MCF 10A (cell line): ENCODE results near the gene TLR10. TPM values are rescaled to one million over a fixed set of nuclear protein-coding genes. Genes with fewer than 3 reads are reported as not detected.
A peak's percentile ranks its signal among the peaks of the same experiment; 100 is the strongest.

Experiments
- BruUV-seq: library from RNA; stranded (reverse); fragments of 400-500 nt; replicated peaks from 2 replicates; lab custom pipeline; 2021; lab: Mats Ljungman, UMichigan
- CTCF ChIA-PET: fragments of 300-600 bp; sonication (Branson Sonifier 250); formaldehyde crosslinking; extraction: SDS; loops from one replicate; lab custom pipeline; 2021; ENCODE audit warnings: antibody characterized with exemption, inconsistent platforms; lab: Yijun Ruan, JAX
- POLR2A ChIA-PET: fragments of 300-600, 350-650 bp; sonication (Branson Sonifier 250); formaldehyde crosslinking; extraction: SDS; loops from one replicate; lab custom pipeline; 2020; ENCODE audit warnings: antibody characterized with exemption, inconsistent platforms; lab: Yijun Ruan, JAX
- DNase-seq: peaks from one replicate; pipeline ENCODE4 v3.0.0-alpha.2; 2018; ENCODE audit not compliant: unreplicated experiment
- H3K27ac Mint-ChIP-seq: one replicate; pipeline ENCODE4 v1.8.0; 2022; ENCODE audit warnings: mild to moderate bottlenecking, low read depth, mixed read lengths; ENCODE audit not compliant: unreplicated experiment
- H3K27me3 Mint-ChIP-seq: one replicate; pipeline ENCODE4 v1.8.0; 2022; ENCODE audit warnings: mixed read lengths; ENCODE audit not compliant: insufficient read depth, unreplicated experiment
- H3K36me3 Mint-ChIP-seq: one replicate; pipeline ENCODE4 v1.8.0; 2022; ENCODE audit warnings: mild to moderate bottlenecking, moderate library complexity, mixed read lengths; ENCODE audit not compliant: insufficient read depth, unreplicated experiment
- H3K4me1 Mint-ChIP-seq: one replicate; pipeline ENCODE4 v1.8.0; 2022; ENCODE audit warnings: mixed read lengths; ENCODE audit not compliant: insufficient read depth, unreplicated experiment
- H3K4me3 Mint-ChIP-seq: one replicate; pipeline ENCODE4 v1.8.0; 2022; ENCODE audit warnings: mild to moderate bottlenecking, moderate library complexity, mixed read lengths; ENCODE audit not compliant: unreplicated experiment
- H3K9me3 Mint-ChIP-seq: one replicate; pipeline ENCODE4 v1.8.0; 2022; ENCODE audit warnings: mixed read lengths; ENCODE audit not compliant: unreplicated experiment
- intact Hi-C: fragments of 100-400 bp; cut with micrococcal nuclease; formaldehyde crosslinking; loops from 2 replicates; pipeline ENCODE4 v1.14.1; 2022
- total RNA-seq: library from RNA; stranded (reverse); gene quantifications from 2 replicates; pipeline ENCODE4 v1.2.3, GENCODE V29; 2022
- TF ChIP-seq, protein P1 (sequence below): fragments of 200-600 bp; IDR thresholded peaks from one replicate; pipeline ENCODE4 v1.8.0; 2022; ENCODE audit warnings: antibody characterized with exemption, mild to moderate bottlenecking; ENCODE audit not compliant: unreplicated experiment

TLR10 gene
- total RNA-seq, 1 experiment from 2014 or later: not detected

DNA sequence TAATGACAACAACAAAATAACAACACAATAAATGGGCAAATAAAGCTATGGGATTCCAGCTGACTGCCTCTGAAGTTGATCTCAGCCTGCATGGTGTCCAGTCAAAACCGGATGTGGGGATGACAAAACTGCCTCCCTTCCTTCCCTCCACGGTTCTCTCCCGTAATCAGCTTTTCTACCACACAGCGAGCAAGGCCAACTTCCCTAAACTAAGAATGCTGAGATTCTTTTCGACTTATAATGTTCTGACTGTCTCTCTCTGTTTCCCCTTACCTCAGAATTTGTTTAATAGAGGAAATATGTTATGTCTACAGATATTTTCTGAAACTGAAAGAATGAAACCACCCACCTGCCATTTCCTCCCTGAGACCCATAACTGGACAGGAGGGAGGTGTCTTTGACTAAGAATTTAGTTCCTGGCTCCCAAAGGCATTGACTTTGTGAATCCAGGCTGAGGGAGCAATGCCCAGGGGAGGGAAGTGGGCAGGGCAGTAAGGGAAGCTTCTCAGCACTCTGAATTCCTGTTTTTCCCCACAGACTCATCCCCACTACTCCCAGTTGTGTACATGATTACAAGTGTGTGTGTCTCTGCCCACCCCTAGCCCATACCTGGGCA is 22.8 kb upstream of the TLR10 start:
- TF ChIP-seq, protein P1, sequence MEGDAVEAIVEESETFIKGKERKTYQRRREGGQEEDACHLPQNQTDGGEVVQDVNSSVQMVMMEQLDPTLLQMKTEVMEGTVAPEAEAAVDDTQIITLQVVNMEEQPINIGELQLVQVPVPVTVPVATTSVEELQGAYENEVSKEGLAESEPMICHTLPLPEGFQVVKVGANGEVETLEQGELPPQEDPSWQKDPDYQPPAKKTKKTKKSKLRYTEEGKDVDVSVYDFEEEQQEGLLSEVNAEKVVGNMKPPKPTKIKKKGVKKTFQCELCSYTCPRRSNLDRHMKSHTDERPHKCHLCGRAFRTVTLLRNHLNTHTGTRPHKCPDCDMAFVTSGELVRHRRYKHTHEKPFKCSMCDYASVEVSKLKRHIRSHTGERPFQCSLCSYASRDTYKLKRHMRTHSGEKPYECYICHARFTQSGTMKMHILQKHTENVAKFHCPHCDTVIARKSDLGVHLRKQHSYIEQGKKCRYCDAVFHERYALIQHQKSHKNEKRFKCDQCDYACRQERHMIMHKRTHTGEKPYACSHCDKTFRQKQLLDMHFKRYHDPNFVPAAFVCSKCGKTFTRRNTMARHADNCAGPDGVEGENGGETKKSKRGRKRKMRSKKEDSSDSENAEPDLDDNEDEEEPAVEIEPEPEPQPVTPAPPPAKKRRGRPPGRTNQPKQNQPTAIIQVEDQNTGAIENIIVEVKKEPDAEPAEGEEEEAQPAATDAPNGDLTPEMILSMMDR: no peak
- no peaks in the 10 kb centered on the region for H3K9me3 Mint-ChIP-seq
- no peaks in the 10 kb centered on the region for H3K36me3 Mint-ChIP-seq
- H3K27me3 Mint-ChIP-seq: no peaks in the 10 kb centered on the region
- peak overlapping the region; percentile 97 for H3K27ac Mint-ChIP-seq
- CTCF ChIA-PET: interaction anchor here (0.6 to 7.5 kb wide), 16 partner anchors 13 to 1123 kb away, joined by 3 to 91 read pairs (median 4); partner anchors contain the start of gene TLR10
- intact Hi-C loops: loop anchor here (2.0 kb wide), 2 partner anchors 47 to 51 kb away; partner anchors contain the start of gene TLR6
- DNase-seq: no peak
- H3K4me1 Mint-ChIP-seq: peaks cover 25% of the 10 kb centered on the region
- H3K4me3 Mint-ChIP-seq: peak overlapping the region; percentile 13
- POLR2A ChIA-PET: interaction anchor here (0.7 to 4.2 kb wide), 8 partner anchors 10 to 420 kb away, joined by 3 to 35 read pairs (median 5); partner anchors contain the start of genes TLR10 and TLR6
- no TSS peak for BruUV-seq

DNA sequence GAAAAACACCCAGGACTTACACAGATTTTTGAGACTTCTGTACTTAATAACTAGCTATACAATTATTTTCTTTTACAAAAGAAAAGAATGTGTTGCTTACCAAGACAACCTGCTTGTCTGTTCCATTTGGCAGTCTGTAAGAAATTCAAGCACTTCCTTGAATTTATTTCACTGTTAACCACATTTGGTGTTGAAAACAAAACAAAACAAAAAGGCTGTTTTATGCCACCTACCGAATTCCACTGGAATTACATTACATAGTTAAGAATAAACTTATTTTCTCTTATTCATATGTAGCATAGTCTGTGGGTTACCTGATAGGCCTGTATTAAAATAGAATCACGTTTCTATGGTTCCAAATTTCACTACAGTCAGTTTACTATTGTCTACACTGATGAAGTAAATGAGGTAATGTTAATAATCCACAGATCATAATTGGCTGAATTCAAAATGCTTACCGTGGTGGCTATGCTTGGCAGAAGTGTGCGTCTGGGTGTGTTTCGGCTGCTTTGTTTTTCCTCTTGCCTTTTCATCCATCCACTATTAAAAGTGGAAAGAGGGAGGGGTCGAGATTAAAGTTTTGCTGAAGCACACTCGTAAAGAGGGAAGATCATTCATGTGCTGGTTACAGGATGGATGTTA is 22.0 kb upstream of the TLR10 start, which contains the start of gene TLR1:
Gene TLR1 (minus strand): TSS at position 138 of the 642 bp plus-strand sequence. CDS start 5,960 bp downstream, outside the sequence.
- intact Hi-C loops: loop anchor here (2.0 kb wide), 2 partner anchors 46 to 52 kb away; partner anchors contain the start of gene TLR6
- ChIA-PET POLR2A (interaction anchor here (0.7 to 4.2 kb wide), 18 partner anchors 8 to 625 kb away, joined by 3 to 35 read pairs (median 4); partner anchors contain the start of genes FAM114A1, TLR10 and TLR6), CTCF (interaction anchor here (0.6 to 7.5 kb wide), 30 partner anchors 10 to 1030 kb away, joined by 3 to 91 read pairs (median 4); partner anchors contain the start of genes FAM114A1 and TLR10)
- no peaks in the 10 kb centered on the region for H3K36me3 Mint-ChIP-seq
- H3K9me3 Mint-ChIP-seq: no peaks in the 10 kb centered on the region
- no peaks in the 10 kb centered on the region for H3K27me3 Mint-ChIP-seq
- TF ChIP-seq, protein P1: peak; percentile 40
- H3K4me3 Mint-ChIP-seq: peak within 1 kb of the TSS; percentile 70
- H3K4me1 Mint-ChIP-seq: peaks cover 25% of the 10 kb centered on the region
- no TSS peak for BruUV-seq
- DNase-seq: peak; percentile 70
- H3K27ac Mint-ChIP-seq: peak within 1 kb of the TSS; percentile 97

DNA sequence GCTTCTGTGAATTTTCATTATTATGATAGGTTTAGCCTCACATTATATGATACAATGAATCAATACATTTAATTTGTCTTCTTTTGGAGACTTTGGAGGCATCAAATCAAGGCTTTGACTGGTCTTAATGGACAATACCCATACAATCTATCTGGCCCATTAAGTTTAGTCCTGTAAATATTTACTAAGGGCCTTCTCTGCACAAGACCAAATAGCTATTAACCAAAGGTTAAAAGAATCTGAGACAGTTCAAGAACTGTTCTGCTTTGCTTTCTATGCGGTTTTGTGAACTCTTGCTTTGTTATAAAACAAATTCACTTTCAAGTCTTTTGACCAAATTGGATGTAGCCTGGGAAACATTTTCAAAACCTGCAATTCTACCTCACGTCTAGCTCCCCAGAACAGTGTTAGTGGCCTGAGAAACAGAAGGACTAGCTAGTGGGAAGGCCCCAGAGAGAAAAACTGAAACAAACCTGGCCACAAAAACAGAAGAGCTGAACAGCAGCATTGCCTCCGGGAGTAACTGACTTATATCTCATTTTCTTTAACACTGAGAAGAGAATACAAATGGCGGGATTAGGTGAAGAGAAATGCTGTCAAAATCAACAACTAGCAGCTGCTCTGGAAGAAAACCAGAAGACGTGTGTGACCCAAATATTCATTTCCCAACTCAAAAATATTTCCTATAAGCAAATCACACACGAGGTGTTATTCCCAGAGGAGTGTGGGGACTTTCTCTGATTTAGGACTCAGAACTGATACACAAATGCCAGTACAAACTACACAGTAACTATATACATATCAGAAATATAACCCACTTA is 21.3 kb upstream of the TLR10 start:
- H3K27ac Mint-ChIP-seq: peak overlapping the region; percentile 97
- intact Hi-C loops: loop anchor here (2.0 kb wide), 2 partner anchors 45 to 53 kb away; partner anchors contain the start of gene TLR6
- TSS peak; percentile 51 for BruUV-seq
- peak; percentile 69 for DNase-seq
- POLR2A ChIA-PET: interaction anchor here (0.7 to 4.2 kb wide), 16 partner anchors 8 to 624 kb away, joined by 3 to 35 read pairs (median 4); partner anchors contain the start of genes FAM114A1 and TLR6
- H3K27me3 Mint-ChIP-seq: no peaks in the 10 kb centered on the region
- H3K4me3 Mint-ChIP-seq: peak overlapping the region; percentile 70
- peaks cover 25% of the 10 kb centered on the region for H3K4me1 Mint-ChIP-seq
- no peaks in the 10 kb centered on the region for H3K9me3 Mint-ChIP-seq
- CTCF ChIA-PET: interaction anchor here (0.6 to 7.5 kb wide), 33 partner anchors 9 to 1029 kb away, joined by 3 to 91 read pairs (median 4); partner anchors contain the start of genes FAM114A1 and TLR10
- H3K36me3 Mint-ChIP-seq: no peaks in the 10 kb centered on the region
- TF ChIP-seq, protein P1: no peak
